NCI-H2029 (cell line): Measurements from ENCODE around the gene NUDT3.
"Not testable (repeated sequence)": the region's sequence is repeated elsewhere in the genome, so short reads cannot be mapped to it uniquely, and the experiment has no call there.

Experiments used
- DNase-seq: peaks from one replicate; lab custom pipeline; 2025; lab: John Stamatoyannopoulos, UW

NUDT3 gene

DNA sequence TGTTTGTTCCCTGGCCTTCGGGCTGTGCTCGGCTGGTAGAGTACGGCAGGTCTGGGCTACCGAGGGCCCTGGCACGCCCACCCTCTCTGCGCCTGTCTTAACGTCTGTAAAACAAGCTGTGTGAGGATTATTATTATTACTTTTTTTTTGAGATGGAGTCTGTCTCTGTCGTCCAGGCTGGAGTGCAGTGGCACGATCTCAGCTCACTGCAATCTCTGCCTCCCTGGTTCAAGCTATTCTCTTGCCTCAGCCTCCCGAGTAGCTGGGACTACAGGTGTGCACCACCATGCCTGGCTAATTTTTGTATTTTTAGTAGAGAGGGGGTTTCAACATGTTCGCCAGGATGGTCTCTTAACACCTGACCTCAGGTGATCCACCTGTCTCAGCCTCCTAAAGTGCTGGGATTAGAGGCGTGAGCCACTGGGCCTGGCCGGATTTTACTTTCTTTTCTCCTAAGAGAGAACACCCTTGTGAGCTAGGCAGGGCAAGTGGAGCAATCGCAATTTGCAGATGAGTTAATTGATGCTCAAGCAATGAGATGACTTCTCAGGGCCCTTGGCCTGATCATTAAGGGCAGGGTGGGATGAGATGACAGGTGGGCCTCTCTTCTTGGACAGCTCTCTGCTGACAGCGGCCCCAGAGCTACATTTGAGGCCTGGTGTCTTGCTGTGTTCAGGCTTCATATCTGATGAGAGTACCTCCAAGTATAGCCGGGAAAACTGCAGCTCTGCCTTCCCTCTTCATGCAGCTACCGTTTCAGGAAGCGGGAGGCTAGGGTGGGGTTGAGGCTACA is 142.8 kb downstream of the NUDT3 start:
- DNase-seq = no peak

DNA sequence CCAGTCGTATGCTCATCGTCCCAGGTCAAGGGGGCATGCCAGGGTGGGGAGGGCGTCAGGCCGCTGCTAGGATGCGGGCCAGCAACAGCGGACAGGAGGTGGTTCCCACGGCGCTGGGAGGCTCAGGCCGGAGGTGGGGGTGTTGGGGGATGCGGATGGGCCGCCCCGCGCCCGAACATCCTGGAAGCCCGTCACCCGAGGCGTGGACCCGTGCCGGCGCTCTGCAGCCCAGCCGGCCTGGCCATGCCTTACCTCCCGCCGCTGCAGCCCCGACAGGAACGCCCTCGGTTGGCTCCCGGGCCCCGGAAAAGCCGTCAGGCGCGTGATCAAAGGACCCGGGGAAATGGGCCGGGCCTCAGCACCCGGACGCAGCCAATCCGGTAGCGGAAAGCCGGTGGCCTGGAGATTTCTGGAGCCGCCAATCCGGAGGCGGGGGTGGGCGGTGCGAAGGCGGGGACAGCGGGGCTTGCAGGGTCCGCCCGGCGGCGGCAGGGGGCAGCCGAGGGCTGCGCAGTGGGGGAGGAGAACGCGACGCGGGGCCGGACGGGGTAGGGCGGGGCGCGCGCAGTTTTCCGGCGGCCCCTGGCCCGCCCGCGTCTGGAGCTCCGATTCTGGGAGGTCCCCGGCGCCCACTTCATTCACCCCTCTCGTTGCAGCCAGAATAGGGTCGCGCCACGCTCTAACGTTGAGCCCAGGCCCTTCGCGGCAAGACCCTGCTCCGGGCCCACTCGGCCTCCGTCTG is 143.6 kb downstream of the NUDT3 start, which contains the start of gene SMIM29:
SMIM29 (minus strand) TSS at position 280 of the 742 bp plus-strand sequence. CDS start 1,215 bp downstream, outside the sequence.
- DNase-seq = peak; percentile 95

DNA sequence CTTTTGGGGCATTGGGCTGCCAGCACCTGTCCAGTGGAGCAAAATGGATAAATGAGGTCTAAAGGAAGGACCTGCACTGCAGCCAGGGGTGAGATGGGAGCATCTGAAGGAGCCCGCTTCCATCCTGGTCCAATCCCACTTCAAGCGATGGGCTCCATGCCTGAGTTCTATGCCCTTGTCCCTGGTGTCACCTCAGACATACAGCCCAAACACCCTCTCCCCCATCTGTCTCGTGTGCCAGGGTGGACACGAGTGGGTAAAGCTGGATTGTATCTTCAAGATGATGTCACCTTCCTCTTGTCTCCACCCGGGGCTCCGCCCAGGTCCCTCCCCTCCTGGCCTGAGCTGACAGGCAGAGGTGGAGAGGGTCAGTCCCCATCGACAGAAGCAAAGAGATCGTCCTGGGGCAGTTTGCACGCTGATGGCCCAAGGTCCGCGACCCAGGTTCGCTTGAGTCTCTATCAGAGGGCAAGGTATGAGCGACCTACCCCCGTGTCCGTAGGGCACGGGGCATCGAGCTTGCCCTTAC is 144.2 kb downstream of the NUDT3 start:
- no peak for DNase-seq

DNA sequence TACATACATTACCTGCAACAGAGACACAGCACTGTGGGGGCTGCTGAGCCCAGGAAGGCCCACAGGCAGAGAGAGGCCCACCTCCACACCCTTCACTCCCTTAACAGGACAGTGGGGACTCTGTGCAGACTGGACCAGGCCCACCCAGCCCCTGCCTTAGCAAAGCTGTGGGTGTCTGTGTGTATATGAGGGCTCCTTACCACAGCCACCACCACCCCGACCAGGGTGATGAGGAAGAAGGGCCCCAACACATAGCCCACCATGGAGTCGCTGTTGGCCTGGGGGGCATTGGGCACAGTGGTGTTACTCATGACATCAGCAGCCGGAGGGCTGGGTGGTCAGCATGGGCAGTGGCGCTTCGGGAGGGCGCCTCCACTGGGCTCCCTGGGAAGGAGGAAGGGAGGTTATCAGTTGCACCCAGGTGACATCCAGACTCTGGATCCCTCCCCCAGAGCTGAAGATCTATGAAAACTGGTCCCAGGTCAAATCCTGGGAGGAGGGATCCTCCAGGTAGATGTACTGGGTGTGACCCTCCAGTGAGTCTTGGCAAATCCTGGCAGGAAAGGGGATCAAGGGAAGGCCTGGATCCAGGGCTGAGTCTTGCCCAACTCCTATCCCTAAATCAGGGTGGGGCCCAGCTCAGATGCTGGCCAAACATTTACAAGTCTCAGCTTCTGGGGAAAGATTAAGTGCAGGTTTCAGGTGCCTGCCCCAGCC is 144.8 kb downstream of the NUDT3 start:
- DNase-seq = no peak

DNA sequence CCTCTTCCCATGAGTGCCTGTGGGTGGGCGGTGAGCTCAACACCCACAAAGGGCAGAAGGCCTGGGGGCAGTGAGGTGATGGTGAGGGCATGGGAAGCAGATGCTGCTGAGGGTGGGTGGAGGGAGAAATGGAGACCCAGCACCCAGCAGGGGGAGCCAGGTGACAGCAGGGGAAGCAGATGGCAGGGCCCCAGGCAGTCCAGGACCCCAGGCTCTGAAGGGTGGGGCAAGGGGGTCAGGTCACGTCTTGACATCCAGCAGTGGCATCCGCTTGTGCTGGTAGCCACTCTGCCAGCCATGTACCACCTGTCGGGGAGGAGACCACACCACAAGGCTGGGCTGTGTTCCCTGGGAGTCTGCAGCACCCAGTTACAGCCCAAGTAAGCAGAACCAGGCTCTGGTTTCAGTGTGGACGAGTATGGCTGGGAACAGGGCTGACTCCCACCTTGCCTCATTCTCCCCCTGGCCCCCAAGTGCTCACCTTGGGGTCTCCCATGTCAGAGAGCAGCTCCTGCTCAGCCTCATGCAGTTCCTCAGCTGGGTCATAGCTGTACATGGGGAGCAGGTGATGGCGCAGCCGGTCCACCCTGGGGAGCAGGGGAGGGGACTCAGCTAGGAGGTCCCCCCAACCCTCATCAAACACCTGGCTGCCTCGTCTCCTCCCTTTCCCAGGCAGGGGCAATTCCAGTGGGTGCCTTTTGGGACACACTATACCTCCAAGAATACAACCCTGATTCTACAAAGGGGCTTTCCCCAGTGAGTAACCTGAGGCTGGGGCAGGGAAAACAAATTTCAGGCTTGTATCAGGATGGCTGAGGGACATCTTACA is 145.7 kb downstream of the NUDT3 start:
- no peak for DNase-seq

DNA sequence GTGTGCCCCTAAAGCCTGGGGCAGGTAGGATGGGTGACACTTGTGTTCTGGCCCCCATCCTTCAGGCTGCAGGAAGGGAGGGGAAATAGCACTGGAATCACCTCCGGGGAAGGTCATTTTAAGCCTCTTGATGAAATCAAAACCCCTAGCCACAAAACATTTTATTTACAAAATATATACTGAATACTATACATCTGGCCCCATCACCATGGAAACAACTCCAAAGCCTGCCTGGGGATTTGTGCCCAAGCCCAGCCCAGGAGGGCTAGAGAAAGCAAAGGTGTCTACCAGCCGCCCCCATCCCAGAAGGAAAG is 146.3 kb downstream of the NUDT3 start:
- no peak for DNase-seq

DNA sequence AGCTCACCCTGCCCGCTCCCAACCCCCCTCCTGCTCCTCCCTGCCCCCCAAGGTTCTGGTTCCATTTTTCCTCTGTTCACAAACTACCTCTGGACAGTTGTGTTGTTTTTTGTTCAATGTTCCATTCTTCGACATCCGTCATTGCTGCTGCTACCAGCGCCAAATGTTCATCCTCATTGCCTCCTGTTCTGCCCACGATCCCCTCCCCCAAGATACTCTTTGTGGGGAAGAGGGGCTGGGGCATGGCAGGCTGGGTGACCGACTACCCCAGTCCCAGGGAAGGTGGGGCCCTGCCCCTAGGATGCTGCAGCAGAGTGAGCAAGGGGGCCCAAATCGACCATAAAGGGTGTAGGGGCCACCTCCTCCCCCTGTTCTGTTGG is 146.7 kb downstream of the NUDT3 start:
- not testable (repeated sequence) for DNase-seq

DNA sequence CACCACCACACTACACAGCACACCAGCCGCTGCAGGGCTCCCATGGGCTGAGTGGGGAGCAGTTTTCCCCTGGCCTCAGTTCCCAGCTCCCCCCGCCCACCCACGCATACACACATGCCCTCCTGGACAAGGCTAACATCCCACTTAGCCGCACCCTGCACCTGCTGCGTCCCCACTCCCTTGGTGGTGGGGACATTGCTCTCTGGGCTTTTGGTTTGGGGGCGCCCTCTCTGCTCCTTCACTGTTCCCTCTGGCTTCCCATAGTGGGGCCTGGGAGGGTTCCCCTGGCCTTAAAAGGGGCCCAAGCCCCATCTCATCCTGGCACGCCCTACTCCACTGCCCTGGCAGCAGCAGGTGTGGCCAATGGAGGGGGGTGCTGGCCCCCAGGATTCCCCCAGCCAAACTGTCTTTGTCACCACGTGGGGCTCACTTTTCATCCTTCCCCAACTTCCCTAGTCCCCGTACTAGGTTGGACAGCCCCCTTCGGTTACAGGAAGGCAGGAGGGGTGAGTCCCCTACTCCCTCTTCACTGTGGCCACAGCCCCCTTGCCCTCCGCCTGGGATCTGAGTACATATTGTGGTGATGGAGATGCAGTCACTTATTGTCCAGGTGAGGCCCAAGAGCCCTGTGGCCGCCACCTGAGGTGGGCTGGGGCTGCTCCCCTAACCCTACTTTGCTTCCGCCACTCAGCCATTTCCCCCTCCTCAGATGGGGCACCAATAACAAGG is 147.3 kb downstream of the NUDT3 start:
- DNase-seq = not testable (repeated sequence)

DNA sequence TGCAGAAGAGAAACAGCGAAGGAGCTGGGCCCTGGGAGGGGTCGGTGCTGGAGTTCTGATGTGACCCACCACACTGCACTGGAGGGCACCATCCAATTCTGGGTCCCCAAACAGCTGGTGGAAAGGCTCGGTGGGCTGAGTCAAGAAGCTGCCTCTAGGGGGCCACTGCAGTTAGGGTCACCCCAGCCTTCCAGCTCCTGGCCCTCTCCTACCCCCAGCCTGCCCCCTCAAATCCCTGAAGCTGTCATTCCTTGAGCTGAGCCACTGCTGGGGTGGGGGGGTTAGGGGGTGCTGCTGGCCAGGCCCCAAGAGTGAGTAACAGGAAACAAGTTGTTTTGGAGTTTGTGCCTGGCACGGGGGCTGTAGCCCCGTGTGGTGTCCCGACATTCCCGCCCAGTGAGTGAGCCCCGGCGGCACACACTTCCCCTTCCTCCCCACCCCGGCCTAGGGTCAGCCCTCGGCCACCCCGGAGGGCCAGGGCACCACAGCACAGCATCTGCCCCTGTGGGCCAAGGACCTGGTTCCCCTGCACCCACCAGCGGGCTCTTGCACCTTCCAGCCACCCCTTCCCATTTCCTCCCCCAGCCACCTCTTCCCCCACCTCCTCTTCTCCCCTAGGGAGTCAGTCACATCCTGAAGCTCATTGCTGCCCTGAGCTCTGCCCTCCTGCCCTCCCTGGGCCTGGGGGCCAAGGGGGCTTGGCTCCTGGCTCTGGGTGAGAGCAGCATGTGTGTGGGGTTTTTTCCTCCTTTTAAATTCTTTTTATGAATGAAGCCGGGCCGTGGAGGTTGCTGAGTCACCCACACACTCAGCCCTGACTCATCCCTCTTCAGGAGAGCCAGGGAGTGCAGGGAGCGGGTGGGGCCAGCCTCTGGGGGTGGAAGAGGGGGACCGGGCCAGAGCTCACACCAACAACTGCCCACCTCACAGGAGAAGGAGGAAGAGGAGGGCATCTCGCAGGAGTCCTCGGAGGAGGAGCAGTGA is 148.3 kb downstream of the NUDT3 start:
- no peak for DNase-seq

DNA sequence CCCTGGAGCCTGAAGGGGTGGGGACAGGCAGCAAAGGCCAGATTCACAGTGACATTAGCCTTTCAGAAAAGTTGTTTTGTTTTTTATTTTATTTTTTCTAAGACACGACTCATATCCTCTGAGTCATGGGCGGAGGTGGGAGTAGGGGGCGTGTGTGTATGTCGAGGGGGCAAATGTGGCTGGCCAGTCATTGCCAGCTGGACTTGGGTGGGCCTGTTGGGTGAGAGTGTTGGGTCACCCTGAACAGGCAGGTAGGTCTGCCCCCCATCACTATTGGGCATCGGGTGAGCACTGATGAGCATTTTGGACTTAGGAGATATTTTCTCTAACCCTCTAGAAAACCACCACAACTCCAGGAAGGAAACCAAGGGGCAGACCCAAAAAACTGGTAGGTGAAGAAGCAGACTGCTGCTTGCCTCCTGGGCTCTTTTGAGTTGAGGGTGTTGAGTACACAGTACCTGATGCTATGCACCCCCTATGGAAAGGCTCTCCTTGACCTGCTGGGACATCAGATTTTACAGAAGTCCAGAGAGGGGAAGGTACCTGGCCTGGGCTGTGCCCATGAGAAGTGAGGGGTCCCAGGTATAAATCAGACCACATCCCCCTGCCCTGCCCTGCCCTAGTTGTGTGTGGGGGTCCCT is 149.2 kb downstream of the NUDT3 start:
- no peak for DNase-seq

DNA sequence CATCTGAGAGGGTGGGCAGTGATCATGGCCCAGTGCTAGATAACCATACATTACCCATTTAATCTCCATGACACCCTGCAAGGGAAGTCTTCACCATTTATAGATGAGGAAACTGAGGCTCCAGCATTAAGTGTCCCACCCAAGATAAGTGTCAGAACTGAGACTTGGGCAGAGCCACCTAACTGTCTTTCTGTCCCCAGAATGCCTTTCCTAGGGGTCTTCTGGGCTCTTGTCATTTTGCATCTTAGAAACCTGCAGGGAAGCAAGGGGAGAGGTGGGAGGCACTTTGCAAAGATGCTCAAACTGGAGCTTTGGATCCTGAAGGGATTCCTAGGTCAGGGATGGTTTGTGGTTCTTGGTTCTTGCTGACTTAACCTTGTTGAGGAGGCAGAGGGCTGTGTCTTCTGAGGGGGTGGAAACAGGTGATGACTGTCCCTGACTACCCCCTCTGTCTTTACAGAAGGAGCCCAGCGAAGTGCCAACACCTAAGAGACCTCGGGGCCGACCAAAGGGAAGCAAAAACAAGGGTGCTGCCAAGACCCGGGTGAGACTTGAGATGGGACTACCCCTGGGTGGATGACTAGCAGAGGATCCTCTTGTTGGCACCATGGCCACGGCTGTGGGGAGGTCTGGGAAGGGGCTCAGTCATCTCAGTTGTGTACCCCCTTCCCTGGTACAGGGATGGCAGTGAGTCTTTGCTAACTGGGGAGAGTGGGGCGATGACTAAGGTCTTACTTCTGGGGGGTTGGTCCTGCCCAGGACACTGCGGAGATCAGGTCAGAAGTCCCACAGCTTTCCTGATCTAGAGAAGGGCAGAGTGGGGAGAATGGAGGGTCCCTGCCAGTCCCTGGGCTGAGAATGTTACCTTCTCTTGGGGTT is 150.0 kb downstream of the NUDT3 start:
- DNase-seq = no peak

DNA sequence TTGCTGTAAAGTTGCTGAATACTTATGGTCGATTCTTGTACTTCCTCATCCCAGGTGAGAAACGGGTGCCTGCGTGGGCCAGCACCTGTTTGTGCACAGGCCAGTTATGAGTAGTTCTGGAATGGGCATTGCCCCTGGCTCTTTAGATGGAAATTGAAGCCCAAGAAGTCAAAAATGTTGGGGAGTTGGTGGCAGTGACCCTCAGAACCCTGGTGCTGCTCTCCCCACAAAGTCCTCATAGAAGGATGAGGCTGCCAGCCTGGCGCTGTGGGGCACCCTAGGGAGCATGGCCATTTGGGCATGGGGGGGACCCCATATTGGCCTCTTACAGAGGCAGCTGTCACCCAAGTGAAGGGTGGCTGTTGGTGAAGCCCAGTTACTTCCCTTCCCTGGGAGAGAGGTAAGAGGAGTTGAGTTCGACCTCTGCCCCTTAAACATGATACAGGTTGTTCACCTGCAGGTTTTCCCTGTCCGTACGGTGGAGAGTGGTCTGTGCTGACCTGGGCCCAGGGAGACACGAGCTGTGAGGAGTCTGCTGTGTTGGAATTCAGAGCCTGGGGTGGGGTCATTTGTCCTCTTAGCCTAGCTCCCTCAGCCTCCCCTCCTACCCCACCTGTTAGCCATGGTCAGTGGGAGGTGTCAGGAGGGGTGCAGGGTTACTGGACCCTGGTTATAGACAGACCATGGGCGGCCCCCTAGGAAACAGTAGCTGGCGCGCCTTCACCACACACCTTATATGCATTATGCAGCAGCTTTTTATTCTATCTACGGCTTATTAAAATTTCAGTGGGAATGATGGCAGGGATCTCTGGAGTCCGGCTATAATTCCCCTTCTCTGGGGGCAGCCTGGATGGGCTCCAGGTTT is 150.9 kb downstream of the NUDT3 start:
- no peak for DNase-seq

DNA sequence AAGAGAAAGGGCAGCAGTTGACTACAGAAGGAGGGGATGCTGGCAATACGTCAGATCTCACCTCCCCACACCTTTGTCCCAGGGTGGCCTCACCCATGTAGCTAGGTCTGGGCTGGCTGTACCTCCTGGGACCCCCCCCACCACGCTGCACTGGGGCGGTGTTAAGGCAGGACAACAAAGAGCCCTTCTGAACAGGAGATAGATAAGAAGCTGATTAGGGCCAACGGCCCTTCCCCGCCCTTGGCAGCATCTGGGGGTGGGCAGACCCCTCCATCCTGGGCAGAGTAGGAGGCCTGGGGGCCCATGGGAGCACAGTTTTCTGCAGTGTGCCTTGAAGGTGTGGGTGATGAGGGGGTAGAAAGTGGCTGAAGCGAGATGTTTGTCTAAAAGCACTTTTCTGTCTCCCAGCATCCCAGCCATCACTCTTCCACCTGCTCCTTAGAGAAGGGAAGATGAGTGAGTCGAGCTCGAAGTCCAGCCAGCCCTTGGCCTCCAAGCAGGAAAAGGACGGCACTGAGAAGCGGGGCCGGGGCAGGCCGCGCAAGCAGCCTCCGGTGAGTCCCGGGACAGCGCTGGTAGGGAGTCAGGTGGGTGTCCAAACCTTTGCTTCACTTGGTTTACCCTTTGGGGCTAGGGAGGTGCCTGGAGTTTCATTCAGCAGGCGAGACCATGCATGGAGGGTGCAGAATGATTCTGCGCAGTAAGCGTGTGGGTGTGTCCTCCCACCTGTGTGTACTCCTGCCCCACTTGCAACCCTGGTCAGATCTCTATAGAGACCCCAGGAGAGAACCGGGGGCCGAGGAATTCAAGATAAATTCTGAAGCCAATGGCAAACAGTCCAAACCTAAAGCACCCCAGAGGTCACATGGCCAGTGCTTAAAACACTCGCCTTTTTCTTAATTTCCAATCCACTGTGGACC is 151.9 kb downstream of the NUDT3 start:
- no peak for DNase-seq

DNA sequence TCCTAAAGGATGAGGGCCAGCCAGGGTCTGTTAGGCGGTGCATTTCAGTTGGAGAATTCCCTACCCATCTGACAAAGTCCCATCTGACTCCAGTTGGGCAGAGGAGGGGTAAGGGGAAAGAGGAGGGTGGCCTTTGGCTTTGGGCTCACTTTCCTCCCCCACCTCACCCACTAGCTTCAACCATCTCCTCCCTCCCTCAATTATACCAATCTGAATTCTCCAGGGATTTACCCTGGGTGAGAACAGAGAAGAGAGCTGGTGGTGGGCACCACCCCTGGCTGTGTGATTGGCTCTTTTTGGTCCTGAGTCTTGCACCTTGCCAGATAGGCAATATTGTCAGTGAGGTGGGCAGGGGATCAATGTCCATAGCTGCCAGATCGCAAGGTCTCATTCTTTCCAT is 152.6 kb downstream of the NUDT3 start:
- no peak for DNase-seq

DNA sequence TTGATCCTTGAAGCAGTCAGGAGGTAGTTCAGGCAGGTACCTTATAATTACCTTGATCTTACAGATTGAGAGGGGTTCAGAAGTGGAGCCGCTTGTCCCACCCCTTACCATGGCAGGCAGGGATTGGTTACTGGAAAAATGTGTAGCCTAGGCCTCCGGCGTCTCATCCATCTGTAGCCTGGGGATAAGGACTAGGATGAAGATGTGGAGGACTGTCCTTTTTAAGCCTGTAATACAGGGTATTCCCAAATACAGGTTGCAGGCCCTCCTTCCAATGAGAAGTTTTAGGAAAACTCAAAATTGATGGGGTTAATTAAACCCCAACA is 153.0 kb downstream of the NUDT3 start:
- no peak for DNase-seq
